HEK293T (cell line): Measurements from ENCODE around the gene FZD7.

Source experiments
- ARNT ChIP-seq: fragments of 450-650 bp; IDR thresholded peaks from 2 replicates; pipeline ENCODE4 v1.6.1; 2017; ENCODE audit warnings: mild to moderate bottlenecking
- CTBP1 ChIP-seq: fragments of 450-650 bp; IDR thresholded peaks from 2 replicates; pipeline ENCODE4 v1.6.1; 2016; ENCODE audit warnings: borderline replicate concordance
- ELF4 ChIP-seq: fragments of 450-650 bp; IDR thresholded peaks from 2 replicates; pipeline ENCODE4 v1.6.1; 2017; ENCODE audit warnings: antibody characterized with exemption
- FOXA1 ChIP-seq: fragments of 450-650 bp; IDR thresholded peaks from 2 replicates; pipeline ENCODE4 v1.6.1; 2016; ENCODE audit warnings: mild to moderate bottlenecking
- FOXK2 ChIP-seq: fragments of 450-650 bp; IDR thresholded peaks from 2 replicates; pipeline ENCODE4 v1.6.1; 2016; ENCODE audit warnings: mild to moderate bottlenecking
- FOXM1 ChIP-seq: fragments of 450-650 bp; IDR thresholded peaks from 2 replicates; pipeline ENCODE4 v1.6.1; 2017; ENCODE audit warnings: mild to moderate bottlenecking, borderline replicate concordance
- HDGF ChIP-seq: fragments of 450-650 bp; IDR thresholded peaks from 2 replicates; pipeline ENCODE4 v1.6.1; 2017; ENCODE audit warnings: antibody characterized with exemption, borderline replicate concordance
- L3MBTL2 ChIP-seq: fragments of 450-650 bp; conservative IDR thresholded peaks from 2 replicates; pipeline ENCODE4 v1.6.1; 2016; ENCODE audit warnings: mild to moderate bottlenecking
- NFRKB ChIP-seq: fragments of 450-650 bp; IDR thresholded peaks from 2 replicates; pipeline ENCODE4 v1.6.1; 2016; ENCODE audit warnings: mild to moderate bottlenecking, moderate library complexity
- PKNOX1 ChIP-seq: fragments of 450-650 bp; IDR thresholded peaks from 2 replicates; pipeline ENCODE4 v1.6.1; 2016
- SP1 ChIP-seq: fragments of 450-650 bp; IDR thresholded peaks from 2 replicates; pipeline ENCODE4 v1.6.1; 2017
- SUZ12 ChIP-seq: fragments of 450-650 bp; IDR thresholded peaks from 2 replicates; pipeline ENCODE4 v1.6.1; 2016; ENCODE audit warnings: mild to moderate bottlenecking
- TARDBP ChIP-seq: fragments of 450-650 bp; IDR thresholded peaks from 2 replicates; pipeline ENCODE4 v1.6.1; 2016
- ZNF384 ChIP-seq: fragments of 450-650 bp; IDR thresholded peaks from 2 replicates; pipeline ENCODE4 v1.6.1; 2016

GRCh38 chr2:202036601-202037037 lies 3.0 kb downstream of the FZD7 start:
- no peak for TF ChIP-seq SUZ12
- TF ChIP-seq SP1 = no peak
- no peak for TF ChIP-seq PKNOX1
- no peak for TF ChIP-seq HDGF
- TF ChIP-seq FOXA1 = no peak
- no peak for TF ChIP-seq TARDBP
- no peak for TF ChIP-seq FOXM1
- no peak for TF ChIP-seq ARNT
- no peak for TF ChIP-seq NFRKB
- no peak for TF ChIP-seq FOXK2
- no peak for TF ChIP-seq ELF4
- TF ChIP-seq L3MBTL2 = no peak
- no peak for TF ChIP-seq ZNF384
- TF ChIP-seq CTBP1 = no peak
